ENCODE data around the gene FRMD6.

The FRMD6 gene

GRCh38 chr14:51643140-51643539, 8.6 kb upstream of the FRMD6 start:
- H4K20me1 ChIP-seq (ENCODE audit: insufficient read depth, low read length, poor library complexity, severe bottlenecking) = no peaks in the 10 kb centered on the region
- no peak overlapping the region for H3K4me2 ChIP-seq (ENCODE audit: low read depth, low read length, poor library complexity, severe bottlenecking)
- H2AFZ ChIP-seq (ENCODE audit: low read length) = no peak overlapping the region
- H3K4me1 ChIP-seq (ENCODE audit: insufficient read depth, low read length, poor library complexity, severe bottlenecking) = no peaks in the 10 kb centered on the region
- no peaks in the 10 kb centered on the region for H3K27me3 ChIP-seq (ENCODE audit: insufficient read depth, low read length, poor library complexity, severe bottlenecking)
- no peaks in the 10 kb centered on the region for H3F3A ChIP-seq (ENCODE audit: low read depth)
- H3K9me3 ChIP-seq (ENCODE audit: insufficient read depth, low read depth, low read length) = no peaks in the 10 kb centered on the region
- H3K9ac ChIP-seq (ENCODE audit: low read depth, low read length, poor library complexity, severe bottlenecking) = no peak overlapping the region
- no peaks in the 10 kb centered on the region for H3K9me2 ChIP-seq (replicated peaks; ENCODE audit: low read depth, low read length)
- H3K4me3 ChIP-seq (ENCODE audit: low read length, poor library complexity, severe bottlenecking) = no peak overlapping the region
- no peaks in the 10 kb centered on the region for H3K36me3 ChIP-seq (ENCODE audit: insufficient read depth, low read length)
- TF ChIP-seq EZH2phosphoT487 (IDR thresholded peaks at IDR 0.05; ENCODE audit: borderline replicate concordance) (no peak), CTCF (conservative IDR thresholded peaks at IDR 0.05; ENCODE audit: low read length) (no peak)
- H3K79me2 ChIP-seq (ENCODE audit: insufficient read depth, low read length) = no peaks in the 10 kb centered on the region

DNA sequence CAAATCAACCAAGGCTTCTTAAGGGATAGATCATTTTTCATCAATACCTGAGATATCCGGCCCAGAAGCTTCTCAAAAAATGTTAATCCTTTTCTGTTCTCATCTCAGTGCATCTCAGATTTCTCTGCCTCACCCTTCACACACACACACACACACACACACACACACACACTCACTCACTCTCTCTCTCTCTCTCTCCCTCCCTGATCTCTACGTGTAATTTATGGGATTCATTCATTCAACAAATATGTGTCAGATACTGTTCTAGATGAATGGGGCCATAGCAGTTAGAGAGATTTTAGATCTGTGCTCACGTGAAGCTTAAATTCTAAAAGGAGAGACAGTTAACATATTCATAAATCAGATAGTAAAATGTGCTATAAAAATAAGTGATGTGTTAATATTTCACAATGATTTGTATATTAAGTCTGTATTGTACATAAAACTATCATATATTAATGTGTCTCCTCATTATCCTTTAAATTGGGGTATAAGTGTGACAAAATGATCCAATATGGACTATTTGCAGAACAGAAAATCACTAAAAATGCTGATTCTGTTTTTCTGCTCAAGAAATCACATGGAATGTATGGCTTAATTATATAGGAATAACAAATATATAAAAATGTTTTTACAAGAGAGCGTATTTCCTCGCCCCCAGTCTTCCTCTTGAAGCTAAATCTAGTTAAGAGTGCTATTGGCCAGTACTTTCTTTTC, 7.3 kb upstream of the FRMD6 start:
- Histone ChIP-seq H3K36me3 (ENCODE audit: insufficient read depth, low read length) (no peaks in the 10 kb centered on the region), H3K9me2 (replicated peaks; ENCODE audit: low read depth, low read length) (no peaks in the 10 kb centered on the region), H3F3A (ENCODE audit: low read depth) (no peaks in the 10 kb centered on the region), H3K4me2 (ENCODE audit: low read depth, low read length, poor library complexity, severe bottlenecking) (no peak overlapping the region), H3K27me3 (ENCODE audit: insufficient read depth, low read length, poor library complexity, severe bottlenecking) (no peaks in the 10 kb centered on the region), H3K4me3 (ENCODE audit: low read length, poor library complexity, severe bottlenecking) (no peak overlapping the region), H3K79me2 (ENCODE audit: insufficient read depth, low read length) (no peaks in the 10 kb centered on the region), H4K20me1 (ENCODE audit: insufficient read depth, low read length, poor library complexity, severe bottlenecking) (no peaks in the 10 kb centered on the region), H3K9ac (ENCODE audit: low read depth, low read length, poor library complexity, severe bottlenecking) (no peak overlapping the region), H2AFZ (ENCODE audit: low read length) (no peak overlapping the region), H3K9me3 (ENCODE audit: insufficient read depth, low read depth, low read length) (no peaks in the 10 kb centered on the region), H3K4me1 (ENCODE audit: insufficient read depth, low read length, poor library complexity, severe bottlenecking) (no peaks in the 10 kb centered on the region)
- TF ChIP-seq CTCF (conservative IDR thresholded peaks at IDR 0.05; ENCODE audit: low read length) (no peak), EZH2phosphoT487 (IDR thresholded peaks at IDR 0.05; ENCODE audit: borderline replicate concordance) (no peak)

- H3K27me3 ChIP-seq (ENCODE audit: insufficient read depth, low read length, poor library complexity, severe bottlenecking) = no peaks in the 10 kb centered on the region
- H2AFZ ChIP-seq (ENCODE audit: low read length) = no peak overlapping the region
- H3K4me2 ChIP-seq (ENCODE audit: low read depth, low read length, poor library complexity, severe bottlenecking) = no peak overlapping the region
- H3K4me3 ChIP-seq (ENCODE audit: low read length, poor library complexity, severe bottlenecking) = no peak overlapping the region
- H3K36me3 ChIP-seq (ENCODE audit: insufficient read depth, low read length) = no peaks in the 10 kb centered on the region
- H3F3A ChIP-seq (ENCODE audit: low read depth) = no peaks in the 10 kb centered on the region
- no peaks in the 10 kb centered on the region for H3K9me3 ChIP-seq (ENCODE audit: insufficient read depth, low read depth, low read length)
- H4K20me1 ChIP-seq (ENCODE audit: insufficient read depth, low read length, poor library complexity, severe bottlenecking) = no peaks in the 10 kb centered on the region
- TF ChIP-seq CTCF (conservative IDR thresholded peaks at IDR 0.05; ENCODE audit: low read length) (no peak), EZH2phosphoT487 (IDR thresholded peaks at IDR 0.05; ENCODE audit: borderline replicate concordance) (no peak)
- H3K4me1 ChIP-seq (ENCODE audit: insufficient read depth, low read length, poor library complexity, severe bottlenecking) = peaks cover 14% of the 10 kb centered on the region
- no peaks in the 10 kb centered on the region for H3K9me2 ChIP-seq (replicated peaks; ENCODE audit: low read depth, low read length)
- no peak overlapping the region for H3K9ac ChIP-seq (ENCODE audit: low read depth, low read length, poor library complexity, severe bottlenecking)
- 0 out of 2 replicates have a peak, but pooled peaks cover 4% of the 10 kb centered on the region for H3K79me2 ChIP-seq (ENCODE audit: insufficient read depth, low read length)
Measured at GRCh38 chr14:51648296-51648695, 3.4 kb upstream of the FRMD6 start.

Measured in Loucy (cell line).